ENCODE data around the gene CERS1. TPM values are rescaled to one million over a fixed set of nuclear protein-coding genes. Genes with fewer than 3 reads are reported as not detected.
A peak's percentile ranks its signal among the peaks of the same experiment; 100 is the strongest.

The CERS1 gene
- total RNA-seq, 4 donors from 2014 or later: 0.24 to 1.3 (median 0.59) TPM

GRCh38 chr19:18933297-18933696 is 37.3 kb upstream of the CERS1 start:
- H3K4me1 ChIP-seq: no peaks in the 10 kb centered on the region
- 90 to 95% methylated on average over 13 of the region's 13 CpGs for WGBS, 2 donors
- intact Hi-C loops (cut with DNase I): no loop called here
- peaks cover 12 to 35% of the 10 kb centered on the region in 2 donors for H3K36me3 ChIP-seq
- H3K4me3 ChIP-seq (replicated peaks in 1 of 3): no peak overlapping the region
- no peaks in the 10 kb centered on the region for H3K9me3 ChIP-seq
- no peaks in the 10 kb centered on the region for H3K27me3 ChIP-seq
- no peak overlapping the region for H3K27ac ChIP-seq
- no peak for TF ChIP-seq POLR2A (IDR thresholded peaks at IDR 0.05)
- TF ChIP-seq, protein P1, sequence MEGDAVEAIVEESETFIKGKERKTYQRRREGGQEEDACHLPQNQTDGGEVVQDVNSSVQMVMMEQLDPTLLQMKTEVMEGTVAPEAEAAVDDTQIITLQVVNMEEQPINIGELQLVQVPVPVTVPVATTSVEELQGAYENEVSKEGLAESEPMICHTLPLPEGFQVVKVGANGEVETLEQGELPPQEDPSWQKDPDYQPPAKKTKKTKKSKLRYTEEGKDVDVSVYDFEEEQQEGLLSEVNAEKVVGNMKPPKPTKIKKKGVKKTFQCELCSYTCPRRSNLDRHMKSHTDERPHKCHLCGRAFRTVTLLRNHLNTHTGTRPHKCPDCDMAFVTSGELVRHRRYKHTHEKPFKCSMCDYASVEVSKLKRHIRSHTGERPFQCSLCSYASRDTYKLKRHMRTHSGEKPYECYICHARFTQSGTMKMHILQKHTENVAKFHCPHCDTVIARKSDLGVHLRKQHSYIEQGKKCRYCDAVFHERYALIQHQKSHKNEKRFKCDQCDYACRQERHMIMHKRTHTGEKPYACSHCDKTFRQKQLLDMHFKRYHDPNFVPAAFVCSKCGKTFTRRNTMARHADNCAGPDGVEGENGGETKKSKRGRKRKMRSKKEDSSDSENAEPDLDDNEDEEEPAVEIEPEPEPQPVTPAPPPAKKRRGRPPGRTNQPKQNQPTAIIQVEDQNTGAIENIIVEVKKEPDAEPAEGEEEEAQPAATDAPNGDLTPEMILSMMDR (IDR thresholded peaks at IDR 0.05): no peak
- no peak for DNase-seq

DNA sequence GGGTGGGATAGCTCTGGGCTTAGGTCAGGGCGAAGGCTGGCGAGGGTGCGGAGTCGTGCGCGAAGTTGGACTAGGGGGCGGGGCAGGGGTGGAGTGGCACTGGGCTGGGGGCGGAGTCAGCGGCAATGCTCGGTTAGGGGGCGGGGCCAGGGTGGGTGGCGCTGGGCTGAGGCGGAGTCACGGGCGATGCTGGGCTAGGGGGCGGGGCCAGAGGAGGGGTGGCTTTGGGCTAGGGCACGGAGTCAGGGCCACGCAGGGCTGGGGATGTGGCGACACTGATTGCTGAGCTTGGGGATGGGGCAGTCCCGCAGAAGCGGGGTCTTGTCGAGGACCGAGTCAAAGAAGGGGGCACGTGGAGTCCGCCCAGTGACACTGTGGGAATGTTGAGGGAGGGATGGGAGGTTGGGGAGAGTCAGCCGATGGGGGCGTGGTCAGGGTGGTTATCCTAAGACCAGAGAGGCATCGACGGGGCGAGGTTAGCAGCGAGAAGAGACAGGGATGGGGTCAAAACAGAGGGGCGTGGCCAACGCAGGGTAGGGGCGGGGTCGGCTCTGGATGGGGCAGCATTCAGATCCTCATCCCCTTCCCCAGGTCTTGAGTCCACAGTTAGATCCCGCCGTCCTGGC is 36.4 kb upstream of the CERS1 start:
- Histone ChIP-seq H3K27ac (no peak overlapping the region), H3K9me3 (no peaks in the 10 kb centered on the region), H3K36me3 (peaks cover 18 to 39% of the 10 kb centered on the region in 2 donors), H3K27me3 (no peaks in the 10 kb centered on the region), H3K4me1 (no peaks in the 10 kb centered on the region), H3K4me3 (replicated peaks in 1 of 3) (no peak overlapping the region)
- WGBS, 2 donors: 60 to 69% methylated on average over 30 to 36 of the region's 37 CpGs
- TF ChIP-seq POLR2A (IDR thresholded peaks at IDR 0.05): no peak
- TF ChIP-seq, protein P1 (IDR thresholded peaks at IDR 0.05): no peak
- intact Hi-C loops (cut with DNase I): no loop called here
- DNase-seq: peak; percentile 46 to 48

DNA sequence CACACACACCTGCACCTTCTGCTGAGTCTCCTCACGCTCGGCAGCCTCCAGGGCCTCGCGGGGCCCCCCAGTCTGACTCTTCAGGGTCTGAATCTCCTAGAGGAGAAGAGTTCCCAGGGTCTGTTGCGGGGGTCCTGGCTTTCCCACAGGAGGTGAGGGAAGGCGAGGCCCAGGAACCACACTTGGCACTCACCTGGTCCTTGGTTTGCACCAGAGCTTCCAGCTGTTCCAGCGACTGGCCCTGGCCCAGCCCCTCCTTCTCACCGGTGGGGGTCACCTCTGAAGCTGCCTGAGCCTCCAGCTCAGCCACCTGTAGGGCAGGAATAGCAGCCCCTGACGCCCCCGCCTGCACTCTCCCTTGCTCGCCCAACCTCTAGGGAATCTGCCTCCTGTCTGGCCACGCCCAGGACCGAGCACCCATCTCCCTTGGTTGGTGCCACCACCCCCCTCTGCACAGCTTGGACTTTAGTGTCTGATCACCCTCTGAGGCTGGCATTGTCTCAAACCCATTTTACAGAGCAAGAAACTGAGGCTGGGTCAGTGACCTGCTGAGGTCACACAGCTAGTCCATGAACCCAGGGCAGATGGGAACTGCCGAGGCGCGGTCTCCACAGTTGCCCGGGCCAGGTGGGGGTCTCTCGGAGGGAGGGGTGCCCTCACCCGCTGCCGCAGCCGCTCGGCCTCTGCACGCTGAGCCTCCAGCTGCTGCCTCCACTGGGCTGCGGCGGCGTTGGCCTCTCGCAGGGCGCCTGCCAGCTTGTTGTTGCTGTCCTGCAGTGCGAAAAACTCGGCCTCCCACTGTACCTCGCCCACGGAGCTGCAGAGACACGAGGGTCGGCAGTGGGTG is 35.6 kb upstream of the CERS1 start:
- Histone ChIP-seq H3K27ac (no peak overlapping the region), H3K4me1 (no peaks in the 10 kb centered on the region), H3K36me3 (peaks cover 19 to 39% of the 10 kb centered on the region in 2 donors), H3K27me3 (no peaks in the 10 kb centered on the region), H3K9me3 (no peaks in the 10 kb centered on the region), H3K4me3 (replicated peaks in 1 of 3) (no peak overlapping the region)
- DNase-seq: no peak
- 90 to 94% methylated on average over 13 to 17 of the region's 34 CpGs for WGBS, 2 donors
- intact Hi-C loops (cut with DNase I): no loop called here
- no peak for TF ChIP-seq POLR2A (IDR thresholded peaks at IDR 0.05)
- TF ChIP-seq, protein P1 (IDR thresholded peaks at IDR 0.05): no peak

DNA sequence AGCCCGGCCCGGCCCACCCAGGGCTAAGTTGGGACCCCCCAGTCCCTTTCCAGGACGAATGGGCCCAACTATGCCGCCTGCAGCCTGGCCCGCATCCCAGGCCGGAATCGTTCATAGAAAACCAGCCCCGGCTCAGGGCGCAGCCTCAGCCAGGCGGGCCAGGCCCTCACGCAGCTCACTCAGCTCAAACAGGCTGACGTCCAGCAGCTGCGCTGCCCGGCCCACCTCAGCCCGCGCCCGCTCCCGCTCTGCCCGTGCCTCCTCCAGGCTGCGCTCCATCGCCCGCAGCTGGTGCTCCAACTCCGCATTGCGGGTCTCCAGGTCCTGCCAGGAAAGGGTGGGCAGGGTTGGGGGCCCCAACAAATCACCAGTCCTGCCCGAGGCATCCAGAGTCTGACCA is 33.4 kb upstream of the CERS1 start:
- intact Hi-C loops (cut with DNase I): no loop called here
- Histone ChIP-seq H3K4me1 (no peaks in the 10 kb centered on the region), H3K9me3 (no peaks in the 10 kb centered on the region), H3K36me3 (peaks cover 28 to 57% of the 10 kb centered on the region in 2 donors), H3K4me3 (replicated peaks in 1 of 3) (no peak overlapping the region), H3K27me3 (no peaks in the 10 kb centered on the region), H3K27ac (no peak overlapping the region)
- TF ChIP-seq, protein P1 (IDR thresholded peaks at IDR 0.05): no peak
- no peak for TF ChIP-seq POLR2A (IDR thresholded peaks at IDR 0.05)
- DNase-seq: no peak
- WGBS, 2 donors: 95% methylated on average over 19 to 22 of the region's 25 CpGs
